ENCODE results near the gene MMP28. TPM values are rescaled to one million over a fixed set of nuclear protein-coding genes. Genes with fewer than 3 reads are reported as not detected.
A peak's percentile ranks its signal among the peaks of the same experiment; 100 is the strongest.

Gene MMP28
- total and polyA plus RNA-seq, 8 donors: 0.20 to 3.8 (median 0.99) TPM

GRCh38 chr17:35801583-35802224 is 6.3 kb upstream of the MMP28 start:
- WGBS, 2 donors: 73 to 79% methylated on average over 9 of the region's 9 CpGs
- DNase-seq (peak in 1 of 6 donors; percentile 39), FAIRE-seq (no peak), ATAC-seq (no peak)
- H3K36me3 ChIP-seq: no peaks in the 10 kb centered on the region
- H3K4me1 ChIP-seq: peaks cover 0 to 4% (median 0%) of the 10 kb centered on the region in 3 donors
- peaks cover 0 to 2% (median 0%) of the 10 kb centered on the region in 4 donors for H3K27me3 ChIP-seq
- intact Hi-C loops (cut with DNase I): loop anchor here in 2 of 3 donors (5.0 kb wide), 1 partner anchor 34 kb away; no protein-coding TSS in a partner anchor
- H3K4me3 ChIP-seq: no peak overlapping the region
- no peak overlapping the region for H3K27ac ChIP-seq
- TF ChIP-seq CTCF (IDR thresholded peaks at IDR 0.05): no peak
- H3K9me3 ChIP-seq: no peaks in the 10 kb centered on the region

GRCh38 chr17:35799942-35800341 is 4.5 kb upstream of the MMP28 start:
- no peak overlapping the region for H3K27ac ChIP-seq
- H3K27me3 ChIP-seq: peaks cover 0 to 2% (median 0%) of the 10 kb centered on the region in 4 donors
- peak; percentile 50 to 73 (median 63) for ATAC-seq
- no peaks in the 10 kb centered on the region for H3K9me3 ChIP-seq
- H3K36me3 ChIP-seq: no peaks in the 10 kb centered on the region
- FAIRE-seq: no peak
- TF ChIP-seq CTCF (IDR thresholded peaks at IDR 0.05): no peak
- intact Hi-C loops (cut with DNase I): loop anchor here in 2 of 3 donors (5.0 kb wide), 1 partner anchor 33 kb away; no protein-coding TSS in a partner anchor
- peaks cover 0 to 4% (median 0%) of the 10 kb centered on the region in 3 donors for H3K4me1 ChIP-seq
- DNase-seq: peak in 5 of 6 donors; percentile 64 to 82 (median 72)
- no peak overlapping the region for H3K4me3 ChIP-seq

GRCh38 chr17:35797918-35798317 is 2.5 kb upstream of the MMP28 start:
- no peak for DNase-seq
- no peak overlapping the region for H3K4me3 ChIP-seq
- intact Hi-C loops (cut with DNase I): no loop called here
- no peak overlapping the region for H3K27ac ChIP-seq
- TF ChIP-seq CTCF (IDR thresholded peaks at IDR 0.05): no peak
- H3K9me3 ChIP-seq: no peaks in the 10 kb centered on the region
- WGBS, 2 donors: 66 to 77% methylated on average over 5 of the region's 5 CpGs
- FAIRE-seq: no peak
- peaks cover 0 to 4% (median 0%) of the 10 kb centered on the region in 3 donors for H3K4me1 ChIP-seq
- peaks cover 0 to 2% (median 0%) of the 10 kb centered on the region in 4 donors for H3K27me3 ChIP-seq
- no peak for ATAC-seq
- no peaks in the 10 kb centered on the region for H3K36me3 ChIP-seq

DNA sequence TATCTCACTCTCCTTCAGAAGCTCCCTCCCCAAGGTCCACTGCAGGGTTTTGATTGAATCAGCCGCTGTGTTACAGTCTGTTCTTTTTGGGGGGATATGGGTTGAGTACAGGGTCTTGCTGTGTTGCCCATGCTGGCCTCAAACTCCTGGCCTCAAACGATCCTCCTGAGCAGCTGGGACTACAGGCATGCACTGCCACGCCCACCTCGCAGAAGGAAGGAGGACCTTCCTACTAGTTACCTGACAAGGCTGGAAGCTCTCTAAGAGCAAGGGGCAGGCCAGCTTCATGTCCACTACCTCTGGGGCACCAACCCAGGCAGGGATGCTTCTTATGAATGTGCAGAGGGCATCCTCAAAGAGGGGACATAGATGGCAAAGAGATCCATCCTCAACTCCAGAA is 1.9 kb upstream of the MMP28 start:
- no peaks in the 10 kb centered on the region for H3K9me3 ChIP-seq

More for the DNA sequence above, 1.9 kb upstream of the MMP28 start:
- H3K27me3 ChIP-seq: peaks cover 0 to 2% (median 0%) of the 10 kb centered on the region in 4 donors
- peaks cover 0 to 4% (median 0%) of the 10 kb centered on the region in 3 donors for H3K4me1 ChIP-seq
- 50 to 70% methylated on average over 4 of the region's 4 CpGs for WGBS, 2 donors
- no peak for DNase-seq
- FAIRE-seq: no peak
- ATAC-seq: no peak
- no peak overlapping the region for H3K4me3 ChIP-seq
- H3K27ac ChIP-seq: no peak overlapping the region
- no peaks in the 10 kb centered on the region for H3K36me3 ChIP-seq
- intact Hi-C loops (cut with DNase I): no loop called here
- no peak for TF ChIP-seq CTCF (IDR thresholded peaks at IDR 0.05)
